ENCODE results near the gene SLC12A4. TPM values are rescaled to one million over a fixed set of nuclear protein-coding genes. Genes with fewer than 3 reads are reported as not detected.
"Not testable (repeated sequence)": the region's sequence is repeated elsewhere in the genome, so short reads cannot be mapped to it uniquely, and the experiment has no call there.

SLC12A4 gene
- polyA plus RNA-seq, 4 donors: 1.1 to 17.3 (median 7.0) TPM

DNA sequence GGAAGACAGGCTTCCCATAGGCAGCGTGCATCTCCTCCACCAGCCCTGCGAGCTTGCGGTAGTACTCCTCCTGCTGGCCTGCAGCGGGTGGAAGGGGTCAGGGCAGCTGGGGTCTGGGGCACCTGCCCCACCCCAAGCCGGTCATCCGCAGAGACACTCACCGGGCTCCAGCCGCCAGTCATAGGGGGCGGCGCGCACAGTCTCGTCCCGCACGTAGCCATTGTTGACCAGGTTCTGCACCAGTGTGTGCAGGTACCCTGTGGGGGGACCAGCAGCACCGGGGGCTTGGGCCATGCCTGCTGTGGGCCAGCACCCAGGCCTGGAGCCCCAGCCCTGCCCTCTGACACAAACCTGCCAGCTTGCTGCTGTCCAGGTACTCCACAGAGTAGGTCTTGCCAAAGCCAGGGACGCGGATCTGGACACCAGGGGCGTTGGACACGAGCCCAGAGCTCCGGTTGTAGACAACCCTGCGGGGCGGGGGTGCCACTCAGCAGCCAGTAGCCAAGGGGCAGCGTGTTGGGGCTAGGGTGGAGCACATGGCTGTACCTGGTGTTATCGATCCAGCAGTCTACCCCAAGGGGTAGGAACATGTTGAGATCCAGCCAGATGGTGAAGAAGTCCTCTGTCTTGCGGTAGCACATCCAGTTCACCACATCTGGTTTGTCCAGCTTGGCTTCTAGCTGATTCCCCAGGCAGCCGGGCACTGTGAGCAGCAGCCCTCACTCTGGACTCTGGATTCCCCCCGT lies 25.8 kb downstream of the SLC12A4 start:
- H3K27me3 ChIP-seq (ENCODE audit: control insufficient read depth in 3 of 3, insufficient read depth in 3 of 3, low read length in 3 of 3): no peaks in the 10 kb centered on the region
- H3K4me1 ChIP-seq (ENCODE audit: control insufficient read depth in 3 of 3, insufficient read depth in 2 of 3, low read depth in 1 of 3, low read length in 2 of 3): peaks cover 0 to 8% (median 0%) of the 10 kb centered on the region in 3 donors
- H3K36me3 ChIP-seq (ENCODE audit: control insufficient read depth in 3 of 3, insufficient read depth in 2 of 3, low read depth in 1 of 3, low read length in 3 of 3): peaks cover 0 to 76% (median 2%) of the 10 kb centered on the region in 3 donors
- no peak for DNase-seq
- no peaks in the 10 kb centered on the region for H3K9me3 ChIP-seq (ENCODE audit: control insufficient read depth in 2 of 2, insufficient read depth in 1 of 2, low read depth in 1 of 2, low read length in 1 of 2)
- no peak overlapping the region for H3K4me3 ChIP-seq (ENCODE audit: low read depth in 1 of 3, low read length in 3 of 3)
- H3K27ac ChIP-seq (ENCODE audit: low read depth in 1 of 3, low read length in 2 of 3): no peak overlapping the region
- WGBS, 3 donors: 76 to 89% (median 80%) methylated on average over 26 to 27 of the region's 27 CpGs
- no peak for FAIRE-seq

GRCh38 chr16:67942200-67942509 lies 26.3 kb downstream of the SLC12A4 start:
- H3K4me1 ChIP-seq (ENCODE audit: control insufficient read depth in 3 of 3, insufficient read depth in 2 of 3, low read depth in 1 of 3, low read length in 2 of 3): peaks cover under 1 to 13% (median 2%) of the 10 kb centered on the region in 3 donors
- FAIRE-seq: no peak
- no peaks in the 10 kb centered on the region for H3K9me3 ChIP-seq (ENCODE audit: control insufficient read depth in 2 of 2, insufficient read depth in 1 of 2, low read depth in 1 of 2, low read length in 1 of 2)
- H3K27ac ChIP-seq (ENCODE audit: low read depth in 1 of 3, low read length in 2 of 3): no peak overlapping the region
- 59 to 70% (median 63%) methylated on average over 6 of the region's 6 CpGs for WGBS, 3 donors
- H3K36me3 ChIP-seq (ENCODE audit: control insufficient read depth in 3 of 3, insufficient read depth in 2 of 3, low read depth in 1 of 3, low read length in 3 of 3): peaks cover 0 to 74% (median 2%) of the 10 kb centered on the region in 3 donors
- no peak overlapping the region for H3K4me3 ChIP-seq (ENCODE audit: low read depth in 1 of 3, low read length in 3 of 3)
- H3K27me3 ChIP-seq (ENCODE audit: control insufficient read depth in 3 of 3, insufficient read depth in 3 of 3, low read length in 3 of 3): no peaks in the 10 kb centered on the region
- peak; percentile 40 to 59 for DNase-seq

- DNase-seq (no peak), FAIRE-seq (no peak)
- no peaks in the 10 kb centered on the region for H3K27me3 ChIP-seq (ENCODE audit: control insufficient read depth in 3 of 3, insufficient read depth in 3 of 3, low read length in 3 of 3)
- 72 to 75% (median 75%) methylated on average over 9 of the region's 9 CpGs for WGBS, 3 donors
- H3K9me3 ChIP-seq (ENCODE audit: control insufficient read depth in 2 of 2, insufficient read depth in 1 of 2, low read depth in 1 of 2, low read length in 1 of 2): no peaks in the 10 kb centered on the region
- peaks cover 0 to 72% (median 2%) of the 10 kb centered on the region in 3 donors for H3K36me3 ChIP-seq (ENCODE audit: control insufficient read depth in 3 of 3, insufficient read depth in 2 of 3, low read depth in 1 of 3, low read length in 3 of 3)
- no peak overlapping the region for H3K4me3 ChIP-seq (ENCODE audit: low read depth in 1 of 3, low read length in 3 of 3)
- H3K27ac ChIP-seq (ENCODE audit: low read depth in 1 of 3, low read length in 2 of 3): no peak overlapping the region
- peaks cover 3 to 17% (median 4%) of the 10 kb centered on the region in 3 donors for H3K4me1 ChIP-seq (ENCODE audit: control insufficient read depth in 3 of 3, insufficient read depth in 2 of 3, low read depth in 1 of 3, low read length in 2 of 3)
Measured at GRCh38 chr16:67941469-67942199, 26.8 kb downstream of the SLC12A4 start.

DNA sequence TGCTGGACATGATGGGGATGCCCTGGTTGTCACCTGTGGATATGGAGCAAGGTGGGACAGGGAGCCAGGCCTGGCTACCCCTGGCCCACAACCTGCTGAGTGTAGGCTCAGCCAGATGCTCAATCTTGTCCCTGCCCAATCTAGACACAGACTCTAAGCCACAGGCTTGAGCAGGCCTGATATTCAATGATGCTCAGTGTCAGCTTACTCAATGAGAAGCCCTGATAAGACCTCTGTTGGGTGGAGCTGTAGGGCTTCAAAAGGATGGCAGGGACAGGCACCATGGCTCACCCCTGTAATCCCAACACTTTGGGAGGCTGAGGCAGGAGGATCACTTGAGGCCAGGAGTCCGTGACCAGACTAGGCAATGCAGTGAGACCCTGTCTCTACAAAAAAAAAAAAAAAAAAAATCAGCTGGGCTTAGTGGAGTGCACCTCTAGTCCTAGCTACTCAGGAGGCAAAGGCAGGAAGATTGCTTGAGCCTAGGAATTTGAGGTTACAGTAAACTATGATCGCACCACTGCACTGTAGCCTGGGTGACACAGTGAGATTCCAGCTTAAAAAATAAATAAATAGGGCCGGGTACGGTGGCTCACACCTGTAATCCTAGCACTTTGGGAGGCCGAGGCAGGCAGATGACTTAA lies 27.9 kb downstream of the SLC12A4 start:
- no peaks in the 10 kb centered on the region for H3K27me3 ChIP-seq (ENCODE audit: control insufficient read depth in 3 of 3, insufficient read depth in 3 of 3, low read length in 3 of 3)
- H3K36me3 ChIP-seq (ENCODE audit: control insufficient read depth in 3 of 3, insufficient read depth in 2 of 3, low read depth in 1 of 3, low read length in 3 of 3): peaks cover 0 to 62% (median 2%) of the 10 kb centered on the region in 3 donors
- H3K4me3 ChIP-seq (ENCODE audit: low read depth in 1 of 3, low read length in 3 of 3): no peak overlapping the region
- 91 to 94% (median 94%) methylated on average over 5 of the region's 5 CpGs for WGBS, 3 donors
- DNase-seq (no peak), FAIRE-seq (no peak)
- no peak overlapping the region for H3K27ac ChIP-seq (ENCODE audit: low read depth in 1 of 3, low read length in 2 of 3)
- no peaks in the 10 kb centered on the region for H3K9me3 ChIP-seq (ENCODE audit: control insufficient read depth in 2 of 2, insufficient read depth in 1 of 2, low read depth in 1 of 2, low read length in 1 of 2)
- peaks cover 3 to 17% (median 4%) of the 10 kb centered on the region in 3 donors for H3K4me1 ChIP-seq (ENCODE audit: control insufficient read depth in 3 of 3, insufficient read depth in 2 of 3, low read depth in 1 of 3, low read length in 2 of 3)

- Histone ChIP-seq H3K36me3 (ENCODE audit: control insufficient read depth in 3 of 3, insufficient read depth in 2 of 3, low read depth in 1 of 3, low read length in 3 of 3) (peaks cover 0 to 61% (median 2%) of the 10 kb centered on the region in 3 donors), H3K4me3 (ENCODE audit: low read depth in 1 of 3, low read length in 3 of 3) (no peak overlapping the region), H3K27me3 (ENCODE audit: control insufficient read depth in 3 of 3, insufficient read depth in 3 of 3, low read length in 3 of 3) (no peaks in the 10 kb centered on the region), H3K9me3 (ENCODE audit: control insufficient read depth in 2 of 2, insufficient read depth in 1 of 2, low read depth in 1 of 2, low read length in 1 of 2) (no peaks in the 10 kb centered on the region), H3K4me1 (ENCODE audit: control insufficient read depth in 3 of 3, insufficient read depth in 2 of 3, low read depth in 1 of 3, low read length in 2 of 3) (peaks cover 5 to 25% (median 8%) of the 10 kb centered on the region in 3 donors), H3K27ac (ENCODE audit: low read depth in 1 of 3, low read length in 2 of 3) (no peak overlapping the region)
- DNase-seq: peak in 1 of 2 donors; percentile 52
- 49 to 72% (median 58%) methylated on average over 33 of the region's 33 CpGs for WGBS, 3 donors
- no peak for FAIRE-seq
Measured at GRCh38 chr16:67939507-67940445, 28.7 kb downstream of the SLC12A4 start.

DNA sequence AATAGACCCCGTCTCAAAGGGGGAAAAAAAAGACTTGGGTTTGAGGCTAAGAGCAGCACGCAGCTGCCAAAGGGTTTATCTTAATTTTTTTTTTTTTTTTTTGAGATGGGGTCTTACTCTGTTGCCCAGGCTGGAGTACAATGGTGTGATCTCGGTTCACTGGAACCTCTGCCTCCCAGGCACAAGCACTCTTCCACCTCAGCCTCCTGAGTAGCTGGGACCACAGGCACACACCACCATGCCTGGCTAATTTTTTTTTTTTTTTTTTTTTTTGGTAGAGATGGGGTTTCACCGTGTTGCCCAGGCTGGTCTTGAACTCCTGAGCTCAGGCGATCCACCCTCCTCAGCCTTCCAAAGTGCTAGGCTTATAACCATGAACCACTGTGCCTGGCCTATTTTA lies 30.7 kb downstream of the SLC12A4 start:
- FAIRE-seq; H3K4me3 ChIP-seq (ENCODE audit: low read depth in 1 of 3, low read length in 3 of 3); H3K9me3 ChIP-seq (ENCODE audit: control insufficient read depth in 2 of 2, insufficient read depth in 1 of 2, low read depth in 1 of 2, low read length in 1 of 2); DNase-seq; H3K27me3 ChIP-seq (ENCODE audit: control insufficient read depth in 3 of 3, insufficient read depth in 3 of 3, low read length in 3 of 3): not testable (repeated sequence)
- WGBS, 3 donors: 86 to 98% (median 96%) methylated on average over 5 of the region's 5 CpGs
- peaks cover 5 to 19% (median 8%) of the 10 kb centered on the region in 3 donors for H3K4me1 ChIP-seq (ENCODE audit: control insufficient read depth in 3 of 3, insufficient read depth in 2 of 3, low read depth in 1 of 3, low read length in 2 of 3)
- H3K36me3 ChIP-seq (ENCODE audit: control insufficient read depth in 3 of 3, insufficient read depth in 2 of 3, low read depth in 1 of 3, low read length in 3 of 3): peaks cover 0 to 61% (median 2%) of the 10 kb centered on the region in 3 donors
- H3K27ac ChIP-seq (ENCODE audit: low read depth in 1 of 3, low read length in 2 of 3): peak overlapping the region in 1 of 3 donors; percentile 95

DNA sequence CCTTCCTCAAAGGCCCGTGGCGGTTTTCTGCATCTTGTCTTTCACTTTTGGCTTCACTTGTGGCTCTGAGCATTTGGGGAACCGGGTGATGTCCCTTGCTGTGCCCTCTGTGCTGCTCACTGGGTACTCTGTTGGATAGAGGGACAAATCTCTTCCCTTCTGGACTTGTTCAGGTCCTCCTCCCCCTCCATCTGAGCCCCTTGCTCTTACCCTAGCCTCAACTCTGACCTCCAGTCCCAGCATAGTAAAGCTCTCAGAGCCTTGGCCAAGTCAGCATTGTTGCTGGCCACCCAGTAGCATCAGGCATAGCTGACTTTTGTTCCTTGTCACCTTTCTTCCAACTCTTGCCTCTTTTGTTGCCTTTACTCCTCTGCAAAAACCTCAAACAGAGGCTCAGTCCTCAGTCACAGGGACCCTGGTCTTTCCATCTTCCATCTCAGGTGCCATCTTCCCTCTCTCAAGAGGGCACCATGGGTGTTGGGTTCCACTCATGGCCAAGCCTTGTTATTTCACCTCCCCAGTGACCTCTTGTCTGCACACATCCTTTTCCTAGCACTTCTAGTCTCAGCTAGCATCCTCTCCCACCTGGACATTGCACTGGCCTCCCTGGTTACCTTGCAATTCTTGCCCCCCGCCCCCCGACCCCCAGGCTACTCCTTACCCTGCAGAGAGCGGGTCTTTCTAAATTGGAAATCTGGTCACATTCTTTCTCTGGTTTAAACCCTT lies 31.4 kb downstream of the SLC12A4 start:
- Histone ChIP-seq H3K9me3 (ENCODE audit: control insufficient read depth in 2 of 2, insufficient read depth in 1 of 2, low read depth in 1 of 2, low read length in 1 of 2) (no peaks in the 10 kb centered on the region), H3K4me1 (ENCODE audit: control insufficient read depth in 3 of 3, insufficient read depth in 2 of 3, low read depth in 1 of 3, low read length in 2 of 3) (peaks cover 5 to 19% (median 8%) of the 10 kb centered on the region in 3 donors), H3K36me3 (ENCODE audit: control insufficient read depth in 3 of 3, insufficient read depth in 2 of 3, low read depth in 1 of 3, low read length in 3 of 3) (peaks cover 0 to 60% (median 2%) of the 10 kb centered on the region in 3 donors), H3K4me3 (ENCODE audit: low read depth in 1 of 3, low read length in 3 of 3) (peak overlapping the region; percentile 85 to 90 (median 86)), H3K27me3 (ENCODE audit: control insufficient read depth in 3 of 3, insufficient read depth in 3 of 3, low read length in 3 of 3) (no peaks in the 10 kb centered on the region), H3K27ac (ENCODE audit: low read depth in 1 of 3, low read length in 2 of 3) (peak overlapping the region; percentile 95 to 98 (median 96))
- FAIRE-seq (no peak), DNase-seq (peak in 1 of 2 donors; percentile 92)
- 41 to 45% (median 44%) methylated on average over 6 of the region's 6 CpGs for WGBS, 3 donors

All from small intestine (tissue), 7 donors.